K562 (cell line): ENCODE measurements around the gene CDC42BPB. TPM values are rescaled to one million over a fixed set of nuclear protein-coding genes. Genes with fewer than 3 reads are reported as not detected.

Experiments
- ATAC-seq: fragments of 200-7000 bp; cut with Tn5 transposase; 3 replicates; pipeline ENCODE4 v1.9.1; 2020; ENCODE audit warnings: moderate library complexity
- BruUV-seq: library from RNA; stranded (reverse); fragments of 400-500 nt; replicated peaks from 2 replicates; lab custom pipeline; 2021; lab: Mats Ljungman, UMichigan
- CTCF ChIA-PET: fragments of 300-600 bp; formaldehyde crosslinking; extraction: SDS; loops from one replicate; lab custom pipeline; 2021; ENCODE audit warnings: low intra/inter-chr PET ratio; lab: Yijun Ruan, JAX
- POLR2A ChIA-PET: fragments of 300-600, 350-650 bp; sonication (Branson Sonifier 250); formaldehyde crosslinking; extraction: SDS; loops from one replicate; lab custom pipeline; 2021; ENCODE audit warnings: antibody characterized with exemption, inconsistent platforms; lab: Yijun Ruan, JAX
- DNase-seq, 4 experiments: peaks; one replicate each; pipeline versions ENCODE4 v3.0.0 to v3.0.0-alpha.2; 2011 to 2018; ENCODE audit warnings: low spot score in 3 of 4, mixed read lengths in 3 of 4; ENCODE audit errors: extremely low read depth in 1 of 4
- FAIRE-seq: peaks from 2 replicates; lab custom pipeline; 2011; peaks lifted over from hg19 to GRCh38; lab: Jason Lieb, UNC
- H2AFZ ChIP-seq: 2 replicates; pipeline ENCODE4 v1.6.0; 2011; ENCODE audit warnings: low read depth, low read length, control low read depth, inconsistent platforms
- H3K27ac ChIP-seq: fragments of 200-600 bp; 3 replicates; pipeline ENCODE4 v1.8.0; 2011; ENCODE audit warnings: low read depth, mild to moderate bottlenecking, control low read depth, inconsistent platforms, low read length, moderate library complexity, mixed read lengths; ENCODE audit errors: extremely low read depth
- H3K27me3 ChIP-seq, 2 experiments: fragments of 300-600 bp in 1 of 2; 2 replicates in 1 of 2; 3 replicates in 1 of 2; pipeline versions ENCODE4 v1.6.0 to v1.8.0; 2011; ENCODE audit warnings: inconsistent platforms in 2 of 2, low read length in 2 of 2, mild to moderate bottlenecking in 1 of 2, mixed read lengths in 1 of 2, moderate library complexity in 1 of 2; ENCODE audit not compliant: control insufficient read depth in 2 of 2, insufficient read depth in 2 of 2
- H3K36me3 ChIP-seq: fragments of 300-600 bp; 3 replicates; pipeline ENCODE4 v1.8.0; 2011; ENCODE audit warnings: mild to moderate bottlenecking, low read length, inconsistent platforms; ENCODE audit not compliant: control insufficient read depth, insufficient read depth
- H3K4me1 ChIP-seq, 2 experiments: fragments of 200-600 bp in 1 of 2; replicated peaks in 1 of 2; 2 replicates in 1 of 2; 3 replicates in 1 of 2; pipeline versions ENCODE4 v1.5.1 to v1.8.0; 2011; ENCODE audit warnings: inconsistent platforms in 2 of 2, low read length in 2 of 2, mild to moderate bottlenecking in 1 of 2, mixed read lengths in 1 of 2, moderate library complexity in 1 of 2; ENCODE audit not compliant: control insufficient read depth in 2 of 2, insufficient read depth in 2 of 2
- H3K4me2 ChIP-seq: 2 replicates; pipeline ENCODE4 v1.6.1; 2011; ENCODE audit warnings: low read length, control low read depth, inconsistent platforms, mixed read lengths; ENCODE audit not compliant: insufficient read depth
- H3K4me3 ChIP-seq: fragments of 200-600 bp; sonication (generic), shearing (Covaris generic); 2 replicates; pipeline ENCODE4 v1.5.1; 2016; ENCODE audit warnings: control low read depth, inconsistent platforms
- H3K79me2 ChIP-seq: fragments of 200-600 bp; 3 replicates; pipeline ENCODE4 v1.8.0; 2011; ENCODE audit warnings: low read length, inconsistent platforms; ENCODE audit not compliant: control insufficient read depth, insufficient read depth
- H3K9ac ChIP-seq, 2 experiments: 2 replicates each; pipeline versions ENCODE4 v1.6.0 to v1.6.1; 2011; ENCODE audit warnings: low read depth in 2 of 2, low read length in 2 of 2, control low read depth in 1 of 2, inconsistent platforms in 1 of 2, mild to moderate bottlenecking in 1 of 2, mixed read lengths in 1 of 2; ENCODE audit not compliant: insufficient read depth in 1 of 2
- H3K9me1 ChIP-seq: one replicate; pipeline ENCODE4 v1.6.0; 2011; ENCODE audit warnings: inconsistent platforms, mild to moderate bottlenecking, low read length, moderate library complexity; ENCODE audit not compliant: control insufficient read depth, insufficient read depth
- H3K9me3 ChIP-seq: replicated peaks from 2 replicates; pipeline ENCODE4 v1.5.1; 2011; ENCODE audit warnings: low read depth, low read length, inconsistent platforms; ENCODE audit not compliant: control insufficient read depth, insufficient read depth
- H4K20me1 ChIP-seq: replicated peaks from 2 replicates; pipeline ENCODE4 v1.6.1; 2011; ENCODE audit warnings: low read length, inconsistent platforms, mixed read lengths; ENCODE audit not compliant: control insufficient read depth, insufficient read depth
- ARNT ChIP-seq, 2 experiments: fragments of 450-650 bp; IDR thresholded peaks; 2 replicates each; pipeline ENCODE4 v1.6.1; 2016; ENCODE audit warnings: mild to moderate bottlenecking in 1 of 2
- HNRNPLL ChIP-seq: fragments of 200-400 bp; formaldehyde crosslinking; IDR thresholded peaks from 2 replicates; pipeline ENCODE4 v1.6.1; 2017; ENCODE audit warnings: low read length, low read depth, mild to moderate bottlenecking; ENCODE audit not compliant: poor library complexity, severe bottlenecking
- KLF6 ChIP-seq: fragments of 250-450 bp; sonication (Bioruptor Pico); IDR thresholded peaks from 2 replicates; pipeline ENCODE4 v1.4.0; 2020; ENCODE audit warnings: mild to moderate bottlenecking, moderate library complexity, borderline replicate concordance
- NELFE ChIP-seq: IDR thresholded peaks from 2 replicates; pipeline ENCODE4 v1.6.1; 2011; ENCODE audit warnings: mild to moderate bottlenecking; ENCODE audit not compliant: insufficient read depth, insufficient read length
- NFATC3 ChIP-seq: fragments of 450-650 bp; IDR thresholded peaks from 2 replicates; pipeline ENCODE4 v1.6.1; 2017; ENCODE audit warnings: mild to moderate bottlenecking
- SAFB2 ChIP-seq: fragments of 200-400 bp; formaldehyde crosslinking; IDR thresholded peaks from 2 replicates; pipeline ENCODE4 v1.6.1; 2018; ENCODE audit warnings: borderline replicate concordance, low read length, low read depth, moderate library complexity; ENCODE audit not compliant: severe bottlenecking
- ZFX ChIP-seq: sonication (generic); formaldehyde crosslinking; IDR thresholded peaks from 2 replicates; pipeline ENCODE4 v1.8.0; 2022; ENCODE audit warnings: mild to moderate bottlenecking, missing genetic modification reagents, moderate library complexity
- ZNF354B ChIP-seq: fragments of 250-450 bp; sonication (Bioruptor Pico); IDR thresholded peaks from 2 replicates; pipeline ENCODE4 v1.4.0; 2020
- ZNF76 ChIP-seq: fragments of 250-450 bp; sonication (Bioruptor Pico); IDR thresholded peaks from 2 replicates; pipeline ENCODE4 v1.4.0; 2020; ENCODE audit warnings: mild to moderate bottlenecking, moderate library complexity, borderline replicate concordance
- in situ Hi-C: fragments of 300-500 bp; cut with MboI; formaldehyde crosslinking; loops from 4 replicates; pipeline ENCODE4 v1.15.0; 2018; ENCODE audit warnings: inconsistent platforms, mixed read lengths
- intact Hi-C: fragments of 100-400 bp; cut with micrococcal nuclease; formaldehyde crosslinking; loops from 2 replicates; pipeline ENCODE4 v1.14.2; 2022
- polyA plus RNA-seq, 8 experiments: library from polyadenylated mRNA; depleted of rRNA in 4 of 8; stranded (reverse) in 5 of 8; unstranded in 3 of 8; fragments of >200 nt; fragmentation: Nextera tagmentation in 2 of 8; fragmentation: Illumina TruSeq in 1 of 8; extraction: Ambion mirVana in 2 of 8; extraction: Trizol in 1 of 8; gene quantifications; 2 replicates each; pipeline versions ENCODE4 v1.2.1 to v1.2.3, GENCODE V29; 2011 to 2014; ENCODE audit warnings: inconsistent platforms in 1 of 8, missing spikeins in 1 of 8
- total RNA-seq, 7 experiments: library from RNA; depleted of rRNA in 6 of 7; stranded (reverse); fragments of >200 nt in 6 of 7; fragmentation: Illumina TruSeq in 2 of 7; extraction: Trizol in 2 of 7; gene quantifications; 2 replicates each; pipeline versions ENCODE4 v1.2.1 to v1.2.3, GENCODE V29; 2011 to 2021; ENCODE audit warnings: low replicate concordance in 1 of 7
- TF ChIP-seq, protein P1 (sequence below): sonication (generic); formaldehyde crosslinking; IDR thresholded peaks from 2 replicates; pipeline ENCODE4 v1.8.1; 2023; ENCODE audit warnings: mild to moderate bottlenecking, missing genetic modification reagents, moderate library complexity

CDC42BPB gene
- total and polyA plus RNA-seq, 9 of the 15 experiments (the other 6 are each of a cell fraction or from before 2014, with no cell fraction given), result 0.07 to 24.3 (median 12.6) TPM

- intact Hi-C loops (no loop called here), in situ Hi-C loops (no loop called here)
- no TSS peak for BruUV-seq
- Histone ChIP-seq H3K4me1 (no peaks in the 10 kb centered on the region; a peak in 2 of 5 replicates), H3K4me3 (no peak overlapping the region), H3K9me1 (no peaks in the 10 kb centered on the region), H3K36me3 (no peaks in the 10 kb centered on the region), H3K9ac (no peak overlapping the region), H3K9me3 (no peaks in the 10 kb centered on the region), H4K20me1 (no peaks in the 10 kb centered on the region), H3K79me2 (no peaks in the 10 kb centered on the region; the same call in 2 of the 3 replicates), H2AFZ (no peak overlapping the region), H3K27me3 (no peaks in the 10 kb centered on the region), H3K27ac (no peak overlapping the region), H3K4me2 (no peak overlapping the region)
- CTCF ChIA-PET, result no interaction called here
- ATAC-seq, result no peak
- POLR2A ChIA-PET, result no interaction called here
- DNase-seq, result no peak
- no peak for FAIRE-seq
- TF ChIP-seq ZFX (CRISPR knock-in tag) (no peak), KLF6 (CRISPR knock-in tag) (no peak), ZNF76 (no peak), ARNT (IDR thresholded peaks at IDR 0.05) (no peak), SAFB2 (no peak), NFATC3 (no peak), NELFE (no peak), ZNF354B (CRISPR knock-in tag) (no peak), HNRNPLL (no peak)
- TF ChIP-seq, protein P1, sequence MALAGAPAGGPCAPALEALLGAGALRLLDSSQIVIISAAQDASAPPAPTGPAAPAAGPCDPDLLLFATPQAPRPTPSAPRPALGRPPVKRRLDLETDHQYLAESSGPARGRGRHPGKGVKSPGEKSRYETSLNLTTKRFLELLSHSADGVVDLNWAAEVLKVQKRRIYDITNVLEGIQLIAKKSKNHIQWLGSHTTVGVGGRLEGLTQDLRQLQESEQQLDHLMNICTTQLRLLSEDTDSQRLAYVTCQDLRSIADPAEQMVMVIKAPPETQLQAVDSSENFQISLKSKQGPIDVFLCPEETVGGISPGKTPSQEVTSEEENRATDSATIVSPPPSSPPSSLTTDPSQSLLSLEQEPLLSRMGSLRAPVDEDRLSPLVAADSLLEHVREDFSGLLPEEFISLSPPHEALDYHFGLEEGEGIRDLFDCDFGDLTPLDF (CRISPR knock-in tag), result no peak
Observed at GRCh38 chr14:103028772-103029171, 28.6 kb downstream of the CDC42BPB start.
